ENCODE measurements around the gene MMP12.

Gene MMP12

DNA sequence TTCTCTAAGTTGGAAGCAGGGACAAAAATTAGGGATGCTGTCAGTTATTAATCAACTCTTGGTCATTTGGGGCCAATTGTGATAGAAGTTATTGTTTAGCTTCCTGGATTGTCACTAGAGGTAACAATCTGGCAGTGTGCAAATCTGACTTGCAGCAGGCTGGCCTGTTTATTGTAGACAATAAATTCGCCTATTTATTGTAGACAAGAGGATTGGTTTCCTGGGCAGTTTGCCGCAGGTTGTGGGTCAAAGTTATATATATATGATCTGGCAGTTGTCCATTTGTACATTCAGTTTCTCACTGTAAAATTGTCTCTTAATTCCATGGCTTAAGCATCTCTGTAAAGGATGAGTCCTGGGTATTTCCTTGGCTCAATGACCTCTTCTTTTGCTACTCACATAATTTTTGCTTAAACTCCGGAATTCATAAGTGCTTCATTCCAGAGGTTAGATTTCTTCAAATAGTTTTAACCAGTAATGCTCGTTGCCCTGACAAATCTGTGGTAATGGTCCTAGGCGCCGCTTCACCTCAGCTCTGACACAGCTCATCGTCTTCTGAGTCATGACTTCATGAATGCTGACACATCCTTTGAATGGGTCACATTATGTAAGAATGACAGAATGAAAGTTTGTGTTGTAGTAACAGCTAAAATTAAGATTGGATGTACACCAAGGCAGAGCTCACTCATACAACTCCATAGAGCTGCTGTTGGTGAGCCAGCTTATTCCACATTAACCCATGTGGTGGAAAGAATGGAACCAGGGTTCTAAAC, 23.6 kb downstream of the MMP12 start:
- DNase-seq (ENCODE audit: low read depth), result no peak

GRCh38 chr11:102849311-102849710, 25.5 kb downstream of the MMP12 start:
- no peak for DNase-seq (ENCODE audit: low read depth)

GRCh38 chr11:102846292-102846691, 28.5 kb downstream of the MMP12 start:
- DNase-seq (ENCODE audit: low read depth), result no peak

DNA sequence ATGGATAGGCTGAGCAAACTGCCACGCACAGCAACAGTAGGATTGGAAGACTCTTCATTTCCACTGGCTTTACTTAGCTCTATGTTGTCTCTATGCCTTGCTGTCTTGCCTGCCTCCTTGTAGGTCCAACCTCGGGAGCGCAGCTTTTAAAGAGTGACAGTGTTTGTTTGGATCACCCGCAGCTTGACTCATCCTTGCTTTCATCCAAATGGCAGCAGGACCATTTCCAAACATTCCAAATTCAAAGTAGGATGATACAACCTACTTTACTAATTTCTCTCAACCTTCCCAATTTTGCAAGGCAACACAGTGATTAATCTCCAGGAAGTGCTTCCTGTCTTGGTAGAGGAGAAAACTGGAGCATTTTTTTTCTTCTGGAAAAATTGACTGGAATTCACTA, 31.3 kb downstream of the MMP12 start, which contains the start of gene MMP3:
Gene MMP3 (minus strand): TSS at position 121 of the 400 bp plus-strand sequence. CDS start 63 bp downstream, at position 58.
- no peak for DNase-seq (ENCODE audit: low read depth)

- DNase-seq (ENCODE audit: low read depth), result no peak
Measured at GRCh38 chr11:102842930-102843329, 31.9 kb downstream of the MMP12 start.

GRCh38 chr11:102840018-102840417, 34.8 kb downstream of the MMP12 start:
- no peak for DNase-seq (ENCODE audit: low read depth)

DNA sequence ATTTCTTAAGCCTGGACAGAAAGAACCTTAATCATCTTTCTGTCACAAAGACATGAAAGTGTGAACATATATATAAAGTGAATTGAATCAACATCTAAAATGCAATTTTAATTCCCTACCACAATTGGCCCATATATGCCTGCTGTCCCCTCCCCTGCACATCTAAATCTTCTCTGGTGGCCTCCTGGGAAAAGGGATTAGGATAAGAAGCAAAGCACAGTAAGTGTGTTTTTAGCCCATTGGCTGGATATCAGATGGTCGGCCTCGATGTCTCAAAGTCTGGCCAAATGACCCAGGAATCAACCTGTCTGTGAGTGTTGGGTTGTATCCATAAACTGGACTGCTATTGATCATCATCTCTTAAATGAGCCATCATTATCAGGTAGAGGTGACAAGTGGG, 37.1 kb downstream of the MMP12 start:
- no peak for DNase-seq (ENCODE audit: low read depth)

DNA sequence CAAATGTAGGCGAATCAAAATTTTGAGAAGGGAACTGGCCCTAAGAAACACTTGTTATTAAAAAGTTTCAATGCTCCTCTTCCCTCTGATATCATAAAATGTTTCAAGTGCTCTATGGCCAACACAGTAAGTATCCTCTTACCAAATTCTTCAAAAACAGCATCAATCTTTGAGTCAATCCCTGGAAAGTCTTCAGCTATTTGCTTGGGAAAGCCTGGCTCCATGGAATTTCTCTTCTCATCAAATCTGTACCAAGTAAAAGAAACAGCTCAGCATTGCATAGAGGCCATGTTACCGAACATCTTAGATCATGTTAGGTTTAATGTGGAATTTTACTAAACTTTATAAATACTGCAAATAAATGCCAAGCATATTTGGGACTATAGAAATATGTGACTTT, 37.6 kb downstream of the MMP12 start:
- no peak for DNase-seq (ENCODE audit: low read depth)

DNA sequence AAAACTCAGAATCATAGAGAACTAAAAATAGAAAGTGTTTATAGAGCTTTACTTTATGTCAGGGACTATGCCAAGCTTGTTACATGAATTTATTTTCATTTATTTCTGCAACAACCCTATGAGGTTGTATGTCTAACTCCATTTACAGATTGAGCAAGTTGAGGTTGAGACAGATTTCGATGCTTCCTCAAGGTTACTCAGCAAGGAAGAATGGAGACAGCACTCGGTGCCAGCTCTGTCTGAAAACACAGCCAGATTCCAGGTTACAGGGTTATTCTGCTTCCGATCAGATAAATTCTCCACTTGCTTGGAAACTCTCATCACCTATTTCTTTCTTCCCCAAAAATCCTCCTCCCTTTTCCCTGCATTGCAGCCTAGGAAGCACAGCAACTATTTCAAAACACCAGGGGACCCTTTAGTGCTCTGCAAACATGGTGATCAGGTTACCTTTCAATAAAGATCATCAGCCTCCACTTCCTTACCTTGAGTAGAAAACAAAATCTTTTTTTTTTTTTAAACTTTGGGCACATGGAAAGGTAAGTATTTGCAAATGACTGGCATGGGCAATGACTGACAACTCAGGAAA, 38.4 kb downstream of the MMP12 start:
- DNase-seq (ENCODE audit: low read depth), result no peak

GRCh38 chr11:102833731-102834130, 41.1 kb downstream of the MMP12 start:
- no peak for DNase-seq (ENCODE audit: low read depth)

DNA sequence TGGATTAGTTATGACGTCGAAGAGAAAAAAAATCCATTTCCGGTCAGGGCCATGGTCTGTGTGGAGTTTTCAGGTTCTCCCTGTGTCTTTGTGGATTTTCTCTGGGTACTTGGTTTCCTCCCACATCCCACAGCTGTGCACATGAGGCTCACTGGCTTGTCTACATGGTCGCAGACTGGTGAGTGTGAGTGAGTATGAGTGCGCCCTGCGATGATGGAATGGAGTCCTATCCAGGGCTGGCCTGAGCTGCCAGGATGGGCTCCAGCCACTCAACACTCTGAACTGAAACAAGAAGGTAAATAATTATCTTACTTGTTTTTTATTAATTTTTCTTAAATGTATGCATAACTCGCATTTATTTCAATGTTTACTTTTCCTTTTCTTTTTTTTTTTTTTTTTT, 42.2 kb downstream of the MMP12 start:
- no peak for DNase-seq (ENCODE audit: low read depth)

GRCh38 chr11:102831489-102832440, 43.0 kb downstream of the MMP12 start:
- DNase-seq (ENCODE audit: low read depth), result no peak

GRCh38 chr11:102831128-102831488, 43.7 kb downstream of the MMP12 start:
- no peak for DNase-seq (ENCODE audit: low read depth)

DNA sequence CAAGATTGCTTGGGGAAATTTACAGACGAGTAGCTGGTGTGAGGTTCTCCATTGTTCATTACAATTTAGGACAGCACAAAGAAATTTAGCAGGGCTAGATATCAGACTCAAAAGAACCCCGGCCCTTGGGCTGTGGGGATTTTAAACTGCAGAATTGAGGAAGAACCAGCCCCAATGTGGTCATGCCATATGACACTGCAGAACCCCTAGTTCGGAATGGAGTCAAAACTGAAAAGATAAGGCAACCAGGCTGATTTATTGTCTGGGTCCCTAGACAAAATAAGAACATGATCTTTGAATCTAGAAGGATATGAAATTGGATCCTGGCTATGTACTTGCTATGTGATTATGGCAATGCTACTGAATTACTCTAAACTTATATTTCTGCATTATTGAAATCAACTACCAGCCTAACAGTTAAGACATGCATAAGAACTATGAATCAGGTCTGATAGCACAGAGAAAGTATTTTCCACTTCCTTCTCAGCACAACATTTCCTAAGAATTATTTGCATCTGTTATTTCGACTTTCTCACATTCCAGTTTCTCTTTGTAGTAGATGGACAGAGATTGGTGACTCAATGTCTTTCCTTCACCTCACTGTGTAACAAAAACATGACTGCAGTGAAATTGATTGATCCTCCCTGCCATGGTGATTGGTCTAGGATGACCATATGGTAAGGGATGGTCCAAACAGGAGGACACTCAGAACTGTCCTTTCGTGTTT, 44.6 kb downstream of the MMP12 start:
- DNase-seq (ENCODE audit: low read depth), result no peak

DNA sequence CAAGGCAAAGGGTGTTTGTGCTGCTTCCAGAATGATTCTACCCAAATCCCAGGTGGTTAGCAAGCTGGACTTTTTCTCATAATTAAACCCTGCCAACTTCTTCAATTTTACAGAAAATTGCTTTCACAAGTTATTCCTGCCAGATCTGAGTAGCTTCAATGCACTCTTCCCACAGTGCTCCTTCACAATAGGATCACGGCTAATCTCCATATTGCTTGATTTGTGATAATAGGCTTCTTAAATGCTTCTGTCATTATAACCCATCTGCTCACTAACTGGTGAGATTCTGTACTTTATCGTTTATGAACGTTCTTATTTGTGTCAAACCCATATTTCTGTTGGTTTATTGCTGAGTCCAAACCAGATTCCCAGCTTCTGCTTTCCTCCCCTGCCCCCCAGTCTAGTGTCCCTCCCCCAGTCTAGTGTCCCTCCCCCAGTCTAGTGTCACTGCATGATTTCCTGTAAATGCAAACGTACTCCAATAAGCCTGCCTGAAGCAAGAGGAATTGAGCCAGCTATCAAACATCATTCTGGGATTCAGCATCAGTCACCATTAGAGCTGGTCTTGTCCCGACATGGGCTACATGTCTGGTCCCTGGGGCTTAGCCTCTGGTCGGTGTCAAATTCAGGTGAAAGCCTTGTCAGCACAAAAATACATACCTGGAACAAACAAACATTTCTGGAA, 45.3 kb downstream of the MMP12 start:
- no peak for DNase-seq (ENCODE audit: low read depth)

- no peak for DNase-seq (ENCODE audit: low read depth)
Measured at GRCh38 chr11:102824556-102824955, 50.2 kb downstream of the MMP12 start.

GRCh38 chr11:102819491-102819890, 55.3 kb downstream of the MMP12 start:
- no peak for DNase-seq (ENCODE audit: low read depth)

- no peak for DNase-seq (ENCODE audit: low read depth)
Measured at GRCh38 chr11:102813484-102813883, 61.3 kb downstream of the MMP12 start.

Data from T follicular helper cell (primary cell).